GM19452 (cell line): Measurements from ENCODE around the gene SPRR4.

Experiments
- ATAC-seq: cut with Tn5 transposase; IDR thresholded peaks from one replicate; pipeline ENCODE4 v1.9.1; 2021; ENCODE audit not compliant: unreplicated experiment

The SPRR4 gene

DNA sequence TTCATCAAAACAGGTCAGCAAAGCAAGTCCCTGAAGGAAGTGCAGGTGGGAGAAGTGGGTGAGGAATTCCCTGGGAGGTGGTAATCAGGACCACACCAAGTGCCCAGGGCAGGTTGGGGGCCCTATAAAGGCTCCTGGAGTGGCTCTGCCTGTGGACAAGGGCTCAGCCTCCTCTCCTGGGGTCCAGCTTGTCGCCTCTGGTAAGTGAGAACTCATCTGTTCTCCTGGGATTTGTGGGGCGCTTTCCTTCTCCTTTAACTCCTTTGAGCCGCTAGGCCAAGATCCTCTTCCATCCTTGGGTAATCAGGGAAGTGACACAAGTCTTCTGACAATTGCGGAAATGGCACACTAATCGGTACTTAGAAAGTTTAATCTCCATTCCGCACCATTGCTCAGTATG lies at the start of gene SPRR4:
SPRR4 (plus strand) TSS at position 154 of the 400 bp plus-strand sequence. CDS start 1,243 bp downstream, outside the sequence.
- no peak for ATAC-seq

DNA sequence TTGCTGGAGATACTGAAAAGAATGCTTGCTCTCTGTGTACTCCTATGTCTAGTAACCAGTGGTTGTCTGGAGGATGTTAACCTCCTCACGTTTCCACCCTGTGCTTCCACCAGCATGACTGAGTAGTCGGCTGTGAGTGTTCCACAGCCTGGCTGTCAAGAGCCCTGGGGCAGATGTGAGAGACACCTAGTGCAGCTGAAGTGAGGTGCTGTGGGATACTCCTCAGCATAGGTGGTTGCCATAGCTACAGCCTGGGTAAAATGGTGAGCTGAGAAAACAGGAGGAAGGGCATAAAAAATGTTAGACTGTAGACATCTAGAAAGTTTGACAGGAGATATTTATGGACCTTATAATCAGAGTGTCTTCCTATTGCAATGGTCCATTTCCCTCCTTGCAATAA lies 46.3 kb upstream of the SPRR4 start:
- ATAC-seq, result no peak

DNA sequence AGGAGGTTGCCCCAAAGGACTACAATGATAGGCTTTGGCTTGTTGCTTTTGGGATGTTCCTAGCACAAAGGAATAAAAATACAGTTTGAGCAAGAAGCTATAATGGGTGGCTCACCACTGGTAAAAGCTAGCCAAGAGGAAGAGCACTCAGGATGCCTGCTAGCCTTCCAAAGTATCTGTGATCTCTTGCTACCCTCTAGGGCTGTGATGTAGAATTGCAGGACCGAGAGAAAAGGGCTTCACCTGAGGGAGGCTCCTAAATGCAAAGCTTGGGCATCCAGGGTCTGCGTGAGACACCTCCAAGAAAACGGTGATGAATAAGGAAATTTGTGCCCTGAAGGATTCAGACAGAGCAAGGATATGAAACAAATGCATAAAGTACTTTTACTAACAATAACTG lies 44.4 kb upstream of the SPRR4 start:
- ATAC-seq, result no peak

- ATAC-seq, result no peak
Observed at GRCh38 chr1:152928671-152929070, 41.8 kb upstream of the SPRR4 start.

DNA sequence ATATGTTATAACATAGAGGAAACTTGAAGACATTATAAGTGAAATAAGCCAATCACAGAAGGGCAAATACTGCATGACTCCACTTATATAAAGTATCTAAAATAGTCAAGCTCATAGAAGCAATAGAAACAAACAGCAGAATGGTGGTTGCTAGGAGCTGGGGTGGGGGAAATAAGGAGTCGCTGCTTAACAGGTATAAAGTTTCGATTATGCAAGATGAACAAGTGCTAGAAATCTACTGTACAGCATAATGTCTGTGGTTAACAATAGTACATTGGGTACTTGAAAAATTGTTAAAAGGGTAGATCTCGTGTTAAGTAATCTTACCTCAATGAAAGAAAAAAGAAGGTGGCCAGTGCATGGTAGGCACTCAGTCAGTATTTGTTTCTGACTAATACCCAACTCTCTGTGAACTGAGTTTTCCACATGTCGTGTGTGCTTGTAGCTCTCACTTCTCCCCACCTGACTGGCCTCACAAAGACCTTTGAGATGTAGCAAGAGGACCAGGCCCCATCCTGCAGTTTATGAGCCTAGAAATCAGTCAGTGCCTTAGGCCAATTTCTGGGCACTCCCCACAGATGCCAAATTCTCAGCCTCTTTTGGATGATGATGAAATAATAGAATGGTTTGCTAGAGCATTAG lies 38.2 kb upstream of the SPRR4 start:
- no peak for ATAC-seq

GRCh38 chr1:152933196-152933595 lies 37.3 kb upstream of the SPRR4 start:
- no peak for ATAC-seq

- ATAC-seq, result no peak
Observed at GRCh38 chr1:152940614-152941013, 29.8 kb upstream of the SPRR4 start.

GRCh38 chr1:152941037-152941711 lies 29.3 kb upstream of the SPRR4 start:
- no peak for ATAC-seq

DNA sequence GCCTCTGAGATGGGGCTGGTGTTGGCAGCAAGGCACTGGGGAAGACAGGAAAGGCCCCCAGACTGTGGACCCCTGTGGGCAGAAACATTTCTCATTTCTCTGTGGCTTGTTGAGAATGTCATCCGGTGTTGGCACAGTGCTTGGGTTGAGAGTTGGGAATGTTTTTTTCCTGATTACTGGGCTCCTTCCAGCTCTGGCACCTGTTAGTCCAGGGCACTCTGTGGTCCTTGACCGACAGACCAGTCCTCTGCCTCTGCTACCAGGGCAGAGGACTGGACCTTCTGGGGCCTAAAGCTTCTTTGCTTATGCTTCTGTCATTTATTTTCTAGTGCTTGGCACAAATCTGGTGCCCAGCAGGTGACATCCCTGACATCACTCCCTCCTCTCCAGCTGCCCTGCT lies 28.3 kb upstream of the SPRR4 start:
- no peak for ATAC-seq

GRCh38 chr1:152946248-152946647 lies 24.2 kb upstream of the SPRR4 start:
- no peak for ATAC-seq

GRCh38 chr1:152946651-152947256 lies 23.7 kb upstream of the SPRR4 start, which contains the start of gene SPRR5:
SPRR5 (plus strand) TSS chr1:152947206; CDS start chr1:152948555, 1,349 bp downstream.
- no peak for ATAC-seq

GRCh38 chr1:152951711-152952110 lies 18.7 kb upstream of the SPRR4 start:
- ATAC-seq, result no peak

DNA sequence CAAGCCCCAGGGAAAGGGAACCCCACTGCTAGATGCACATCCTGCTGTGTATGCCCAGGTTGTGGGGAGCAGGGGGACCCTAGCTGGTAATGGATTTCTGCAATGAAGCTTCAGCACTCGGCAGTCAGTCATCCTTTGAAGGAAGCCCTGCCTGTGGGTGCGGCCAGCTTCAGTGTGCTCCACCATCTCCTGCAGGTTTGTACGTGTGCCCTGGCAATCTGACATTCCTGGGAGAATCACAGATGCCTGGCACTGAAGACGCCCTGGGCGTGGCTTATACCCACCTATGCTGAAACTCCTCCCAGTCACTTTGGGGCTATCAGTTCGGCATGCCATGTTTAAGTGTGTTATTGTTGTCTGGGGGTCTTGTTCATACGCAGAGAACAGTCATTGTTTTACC lies 16.7 kb upstream of the SPRR4 start:
- no peak for ATAC-seq

- ATAC-seq, result no peak
Observed at GRCh38 chr1:152954436-152954835, 16.0 kb upstream of the SPRR4 start.

GRCh38 chr1:152957561-152957960 lies 12.9 kb upstream of the SPRR4 start:
- no peak for ATAC-seq

GRCh38 chr1:152959273-152959672 lies 11.2 kb upstream of the SPRR4 start:
- no peak for ATAC-seq

GRCh38 chr1:152959801-152960451 lies 10.5 kb upstream of the SPRR4 start:
- no peak for ATAC-seq

GRCh38 chr1:152960452-152961044 lies 9.9 kb upstream of the SPRR4 start:
- no peak for ATAC-seq

DNA sequence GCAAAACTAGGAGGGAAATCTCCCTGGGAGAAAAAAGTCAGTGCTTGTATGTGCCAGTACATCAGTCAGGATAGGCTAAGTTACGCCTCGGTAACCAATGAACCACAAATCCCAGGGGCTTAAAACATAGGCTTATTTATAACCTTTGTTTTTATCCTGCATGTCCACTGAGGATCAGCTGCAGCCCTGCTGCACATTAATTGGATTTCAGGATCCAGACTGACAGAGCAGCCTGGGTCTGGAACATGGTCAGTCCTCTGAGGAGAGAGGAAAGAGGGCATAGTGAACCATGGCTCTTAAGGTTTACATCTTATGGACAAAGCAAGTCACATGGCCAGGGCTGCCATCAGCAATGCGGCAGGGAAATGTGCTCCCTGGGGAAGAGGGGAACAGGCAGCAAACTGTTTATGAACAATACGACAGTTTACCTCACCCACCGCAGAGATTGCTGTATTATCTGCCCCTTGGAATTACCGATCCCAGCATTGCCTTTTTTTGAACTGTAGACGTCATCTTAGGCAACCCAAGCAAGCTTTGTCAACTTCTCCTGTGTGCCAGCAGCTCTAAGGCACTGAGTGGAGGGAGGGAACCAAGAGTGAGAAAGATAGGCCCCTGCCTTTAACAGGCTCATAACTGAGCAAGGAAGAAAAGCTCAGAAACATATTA lies 9.1 kb upstream of the SPRR4 start:
- ATAC-seq, result no peak

DNA sequence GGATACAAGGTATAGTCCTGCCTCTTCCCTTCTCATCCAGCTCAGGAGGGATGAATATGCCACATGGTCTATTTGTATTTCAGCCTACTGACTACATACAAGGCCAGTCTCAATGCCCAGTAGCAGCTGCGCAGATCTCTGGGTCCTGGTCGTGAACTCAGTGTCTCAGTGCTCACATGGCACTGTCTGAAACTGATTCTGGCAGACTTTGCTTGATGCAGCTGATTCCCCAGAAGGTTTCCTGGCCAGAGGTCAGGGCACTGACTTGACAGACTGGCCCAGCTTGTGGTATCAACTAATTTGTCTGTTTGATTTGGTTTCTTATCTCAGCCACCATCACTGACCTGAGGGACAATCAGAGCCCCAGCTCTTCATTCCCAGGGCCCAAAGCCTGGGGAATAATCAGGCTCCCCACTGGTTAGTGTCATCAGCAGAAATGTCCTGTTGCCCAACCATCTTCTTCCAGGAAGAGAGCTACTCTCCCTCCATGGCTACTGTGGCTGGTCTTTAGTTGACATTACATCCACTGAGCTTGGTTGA lies 7.5 kb upstream of the SPRR4 start:
- ATAC-seq, result no peak

- no peak for ATAC-seq
Observed at GRCh38 chr1:152964536-152964935, 5.9 kb upstream of the SPRR4 start.
